GM12875 (cell line): ENCODE data around the gene TRIM2.

ENCODE experiments used
- H3K4me3 ChIP-seq: one replicate; pipeline ENCODE4 v1.5.1; 2011; ENCODE audit warnings: low read depth, low read length, control low read depth
- CTCF ChIP-seq: IDR thresholded peaks from 2 replicates; pipeline ENCODE4 v1.5.1; 2011; ENCODE audit warnings: low read depth, mild to moderate bottlenecking, control low read depth, inconsistent platforms, low read length, moderate library complexity, borderline replicate concordance; ENCODE audit not compliant: insufficient read depth

The TRIM2 gene

DNA sequence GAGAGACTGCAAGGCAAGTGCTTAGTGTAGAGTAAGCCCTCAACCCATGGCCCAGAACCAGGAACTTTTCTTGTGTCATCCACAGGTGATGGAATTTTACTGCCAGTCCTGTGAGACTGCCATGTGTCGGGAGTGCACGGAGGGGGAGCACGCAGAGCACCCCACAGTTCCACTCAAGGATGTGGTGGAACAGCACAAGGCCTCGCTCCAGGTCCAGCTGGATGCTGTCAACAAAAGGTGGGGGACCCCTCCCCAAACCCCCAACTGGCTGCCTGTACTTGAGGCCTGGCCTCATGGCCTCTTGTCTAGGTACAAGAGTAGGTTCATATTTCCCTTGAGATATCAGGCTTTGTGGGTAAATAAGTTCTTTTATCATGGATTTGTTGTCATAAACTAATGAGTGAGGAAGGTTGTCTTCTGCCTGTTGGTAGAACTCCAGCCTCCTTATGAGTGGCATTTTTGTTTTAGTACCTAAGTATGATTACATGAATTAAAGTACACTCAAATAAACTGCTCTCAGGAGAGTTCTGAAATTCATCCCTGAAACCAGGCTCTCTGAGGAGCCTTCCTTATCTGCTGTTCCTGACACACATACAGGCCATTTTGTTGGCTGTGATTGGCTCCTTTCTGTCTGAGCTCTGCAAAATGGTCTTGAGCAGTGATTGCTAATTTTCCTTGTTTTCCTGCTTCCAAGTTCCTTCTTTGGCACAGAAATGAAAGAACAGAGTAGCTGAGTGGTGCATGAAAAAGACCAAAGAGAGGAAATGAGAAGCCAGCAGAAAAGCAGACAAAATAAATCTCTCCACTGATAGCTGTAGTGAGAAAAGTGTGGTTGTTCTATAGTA, 88.9 kb downstream of the TRIM2 start:
- TF ChIP-seq CTCF, result no peak
- no peak overlapping the region for H3K4me3 ChIP-seq

DNA sequence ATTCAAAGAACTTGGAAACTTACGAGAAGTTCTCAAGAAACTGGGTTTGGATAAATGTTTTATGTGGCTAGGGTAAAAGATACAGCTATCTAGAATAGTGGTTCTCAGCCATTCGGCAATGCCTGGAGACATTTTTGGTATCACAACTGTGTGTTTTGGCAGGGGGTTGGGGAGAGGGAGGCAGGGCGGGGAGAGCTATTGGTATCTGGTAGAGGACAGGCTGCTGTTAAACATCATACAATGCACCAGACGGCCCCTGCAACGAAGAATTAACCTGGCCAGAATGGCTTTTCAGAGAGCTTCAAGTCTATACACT, 89.5 kb downstream of the TRIM2 start:
- TF ChIP-seq CTCF, result no peak
- H3K4me3 ChIP-seq, result no peak overlapping the region

DNA sequence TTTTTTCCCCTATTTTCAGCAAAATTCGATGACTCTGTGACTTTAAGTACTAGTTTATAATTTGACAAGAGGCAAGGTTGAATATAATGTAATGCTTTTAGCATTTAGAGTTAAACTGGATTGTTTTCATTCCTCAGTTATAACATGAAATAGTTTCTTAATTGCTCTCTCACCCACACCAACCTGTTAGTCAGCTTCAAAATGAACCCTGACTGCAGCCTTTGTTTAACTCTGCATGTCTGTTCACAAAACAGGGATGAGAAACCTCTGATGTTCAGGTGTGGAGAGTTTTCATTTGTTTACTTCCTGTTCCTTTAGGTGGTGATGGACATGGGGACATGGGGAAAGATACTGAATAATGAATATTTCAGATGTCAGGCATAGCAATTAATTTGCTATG, 90.4 kb downstream of the TRIM2 start:
- no peak overlapping the region for H3K4me3 ChIP-seq
- TF ChIP-seq CTCF, result no peak

- no peak overlapping the region for H3K4me3 ChIP-seq
- TF ChIP-seq CTCF, result no peak
These were observed 91.0 kb downstream of the TRIM2 start for GRCh38 chr4:153295131-153295755.

DNA sequence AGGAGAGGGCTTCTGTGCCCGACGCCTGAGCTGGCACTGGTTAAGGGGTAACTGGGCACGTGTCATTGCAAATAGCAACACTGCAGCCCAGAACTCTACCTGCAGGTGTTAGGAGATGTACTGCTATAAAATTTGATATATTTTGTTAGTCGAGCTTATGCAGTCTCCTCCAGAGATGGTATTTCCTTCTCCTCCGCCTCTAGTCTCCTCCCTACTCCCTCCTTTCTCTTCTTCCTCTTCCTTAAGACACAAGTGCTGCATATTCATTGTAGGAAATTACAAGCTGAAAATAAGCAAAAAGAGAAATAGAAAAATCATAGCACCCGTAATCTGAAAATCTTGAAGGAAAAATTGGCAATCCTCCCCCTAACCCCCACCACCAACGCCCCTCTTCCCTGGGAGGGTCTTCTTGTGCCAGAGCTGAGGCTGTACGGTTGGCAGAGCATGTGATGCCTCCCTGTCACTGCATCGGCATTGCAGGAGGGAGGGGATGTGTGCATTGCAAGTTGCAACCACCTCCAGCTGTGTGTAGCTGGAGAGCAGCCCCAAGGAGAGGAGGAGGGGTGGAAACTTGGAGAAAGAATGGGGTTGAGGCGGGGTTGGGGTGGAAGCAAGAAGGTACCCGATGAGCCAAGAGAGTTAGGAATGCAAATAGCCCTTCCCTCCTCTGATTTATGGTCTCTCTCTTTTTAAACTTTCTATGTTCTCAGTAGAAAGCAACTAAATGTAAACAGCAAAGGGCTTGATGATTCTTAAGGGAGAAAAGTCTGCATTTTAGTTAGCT, 92.0 kb downstream of the TRIM2 start:
- no peak overlapping the region for H3K4me3 ChIP-seq
- no peak for TF ChIP-seq CTCF

DNA sequence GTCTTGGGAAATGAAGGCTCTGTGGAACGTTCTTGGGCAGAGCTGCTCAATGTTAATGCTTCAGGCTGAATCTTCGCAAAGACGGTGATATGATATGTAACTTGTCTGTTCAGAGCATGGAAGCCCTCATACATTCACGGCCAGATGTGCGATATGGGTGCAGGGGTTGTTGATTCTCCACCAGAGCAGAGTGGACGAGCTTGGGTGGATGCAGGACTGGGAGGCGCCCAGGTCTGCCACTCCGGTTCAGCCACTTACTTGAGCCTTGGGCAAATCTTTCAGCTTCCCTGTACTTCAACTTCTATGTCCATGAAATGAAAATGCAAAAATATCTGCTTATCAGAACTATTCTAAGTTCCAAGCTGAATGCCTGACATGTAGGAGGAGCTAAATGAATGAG, 92.9 kb downstream of the TRIM2 start:
- no peak overlapping the region for H3K4me3 ChIP-seq
- no peak for TF ChIP-seq CTCF
